HG02763 (cell line): ENCODE data around the gene PRKCA.

Experiments used
- ATAC-seq: cut with Tn5 transposase; IDR thresholded peaks from one replicate; pipeline ENCODE4 v1.9.1; 2021; ENCODE audit warnings: mild to moderate bottlenecking, moderate library complexity; ENCODE audit not compliant: unreplicated experiment

Gene PRKCA

DNA sequence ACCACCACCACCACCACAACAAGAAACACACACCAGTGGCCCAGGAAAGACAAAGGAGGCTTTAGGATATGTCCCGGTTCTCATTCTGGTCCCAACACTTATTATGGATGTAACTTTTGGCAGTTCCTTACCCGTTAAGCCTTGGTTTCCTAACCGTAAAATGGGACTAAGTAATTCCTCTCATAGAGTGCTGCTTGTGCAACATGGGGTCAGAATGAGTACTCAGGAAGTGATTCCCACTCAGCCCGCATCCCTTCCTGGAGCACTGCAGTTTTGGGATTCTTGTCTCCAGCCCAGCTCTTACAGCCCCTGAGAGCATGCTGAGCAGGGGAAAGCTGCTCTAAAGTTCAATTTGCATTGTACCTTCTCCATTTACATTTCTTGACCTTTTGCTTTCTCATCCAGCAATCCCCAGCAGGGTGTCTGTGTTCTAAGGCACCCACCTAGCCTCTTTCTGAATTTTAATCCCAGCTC is 262.6 kb downstream of the PRKCA start:
- no peak for ATAC-seq

GRCh38 chr17:66567234-66568170 is 265.1 kb downstream of the PRKCA start:
- peak; percentile 82 for ATAC-seq

- ATAC-seq, result no peak
These were observed 267.2 kb downstream of the PRKCA start for GRCh38 chr17:66569572-66569971.

- no peak for ATAC-seq
These were observed 268.2 kb downstream of the PRKCA start for GRCh38 chr17:66570447-66571195.

DNA sequence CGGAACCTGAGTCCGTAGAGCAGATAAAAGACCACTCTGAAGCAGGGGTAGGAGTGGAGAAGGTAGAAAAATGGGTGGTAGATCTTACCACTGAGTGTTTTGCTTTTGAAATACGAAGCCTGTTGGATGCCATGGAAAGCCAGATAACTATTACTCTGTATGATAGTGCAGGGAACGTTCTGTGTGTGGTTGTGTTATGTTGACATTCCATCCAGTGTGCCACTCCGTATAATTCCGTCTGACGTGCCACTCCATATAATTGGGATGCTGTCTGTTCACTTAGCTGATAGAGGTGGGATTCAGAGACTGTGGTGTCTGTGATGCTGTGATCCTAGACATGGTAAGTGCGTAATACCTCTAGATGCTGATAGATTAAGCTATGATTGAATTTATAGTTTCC is 269.3 kb downstream of the PRKCA start:
- ATAC-seq, result no peak

GRCh38 chr17:66573078-66573477 is 270.7 kb downstream of the PRKCA start:
- no peak for ATAC-seq

DNA sequence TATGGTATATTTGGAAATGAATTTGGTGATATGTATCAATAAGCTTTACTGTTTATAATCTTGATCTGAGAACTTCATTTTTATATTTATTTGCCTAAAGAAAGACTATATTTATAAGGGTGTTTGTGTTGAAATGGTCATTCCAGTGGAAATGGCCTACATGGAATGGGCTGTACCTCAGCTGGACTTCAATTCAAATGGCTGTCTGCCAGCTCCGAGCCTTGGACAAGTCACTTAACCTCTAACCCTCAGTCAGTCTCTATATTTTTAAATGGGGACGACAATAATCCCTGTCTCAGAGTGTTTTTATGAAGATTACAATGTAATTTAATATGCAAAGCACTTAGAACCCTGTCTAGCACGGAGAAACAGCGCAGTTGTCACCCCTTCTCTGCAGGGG is 271.7 kb downstream of the PRKCA start:
- no peak for ATAC-seq

- no peak for ATAC-seq
These were observed 274.1 kb downstream of the PRKCA start for GRCh38 chr17:66576473-66576872.

DNA sequence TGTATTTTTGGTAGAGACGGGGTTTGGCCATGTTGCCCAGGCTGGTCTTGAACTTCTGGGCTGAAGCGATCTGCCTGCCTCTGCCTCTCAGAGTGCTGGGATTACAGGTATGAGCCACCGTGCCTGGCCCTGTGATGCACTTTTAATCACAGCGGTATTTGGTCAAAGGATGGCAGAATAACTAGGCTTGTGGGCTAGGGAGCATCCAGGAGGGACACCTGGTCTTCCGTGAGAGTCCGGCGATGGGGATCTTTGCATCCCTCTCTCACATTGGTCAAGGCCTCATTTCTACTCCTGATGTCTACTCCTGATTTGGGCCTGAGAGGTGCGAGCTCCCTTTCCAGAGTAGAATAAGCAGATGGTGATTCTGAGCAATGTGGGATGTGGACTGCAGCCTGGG is 274.6 kb downstream of the PRKCA start:
- no peak for ATAC-seq

DNA sequence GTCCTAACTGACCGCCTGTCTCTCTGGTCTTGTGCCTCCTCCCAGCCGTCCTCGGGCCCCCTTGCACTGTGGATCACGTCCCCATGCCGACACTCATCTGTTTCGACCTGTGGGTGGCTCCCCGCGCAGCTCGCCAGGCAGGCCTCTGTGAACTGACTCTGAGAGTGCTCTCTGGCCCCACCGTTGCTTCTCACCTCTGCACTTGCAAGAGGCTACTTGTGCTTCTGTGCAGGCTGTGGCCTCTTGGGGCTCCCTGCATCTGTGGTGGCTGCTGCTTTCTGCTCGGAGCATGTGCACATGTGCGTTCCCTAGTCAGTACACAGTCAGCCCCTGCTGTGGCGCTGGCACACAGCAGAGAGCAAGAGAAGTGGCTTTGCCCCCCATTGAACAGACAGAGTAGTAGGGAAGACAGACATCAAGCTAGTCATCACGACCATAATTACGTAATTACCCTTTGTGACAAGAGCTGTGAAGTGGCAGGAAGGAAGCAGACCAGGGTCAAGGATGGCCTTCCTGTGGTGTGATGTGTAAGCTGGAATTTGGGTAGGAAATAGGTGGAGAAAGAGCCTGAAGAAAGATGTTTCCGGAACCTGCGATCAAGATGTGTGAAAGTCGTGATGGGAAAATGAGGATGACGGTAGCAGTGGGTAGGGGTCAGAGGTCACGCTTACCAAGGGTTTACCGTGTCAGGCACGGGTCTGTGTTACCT is 276.5 kb downstream of the PRKCA start:
- ATAC-seq, result no peak

DNA sequence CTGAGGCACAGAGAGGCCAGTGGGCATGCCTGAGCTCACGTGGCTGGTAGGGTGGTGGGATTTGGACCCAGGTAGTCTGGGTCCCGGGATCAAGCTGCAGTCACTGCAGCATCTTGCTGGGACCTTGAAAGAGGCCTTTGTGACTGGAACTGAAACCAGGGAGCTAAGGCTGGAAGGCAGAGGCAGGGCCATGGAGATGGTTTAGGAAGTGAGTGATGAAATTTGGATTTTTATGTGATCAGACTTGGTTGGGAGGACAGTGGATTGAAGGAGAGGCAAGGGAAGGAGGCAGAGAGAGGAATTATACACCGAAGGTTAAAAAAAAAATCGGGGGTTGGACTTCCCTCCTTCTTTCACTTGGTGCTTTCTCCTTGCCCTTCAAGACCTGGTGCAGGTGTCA is 277.1 kb downstream of the PRKCA start:
- no peak for ATAC-seq

GRCh38 chr17:66580184-66580955 is 278.0 kb downstream of the PRKCA start:
- ATAC-seq, result no peak

DNA sequence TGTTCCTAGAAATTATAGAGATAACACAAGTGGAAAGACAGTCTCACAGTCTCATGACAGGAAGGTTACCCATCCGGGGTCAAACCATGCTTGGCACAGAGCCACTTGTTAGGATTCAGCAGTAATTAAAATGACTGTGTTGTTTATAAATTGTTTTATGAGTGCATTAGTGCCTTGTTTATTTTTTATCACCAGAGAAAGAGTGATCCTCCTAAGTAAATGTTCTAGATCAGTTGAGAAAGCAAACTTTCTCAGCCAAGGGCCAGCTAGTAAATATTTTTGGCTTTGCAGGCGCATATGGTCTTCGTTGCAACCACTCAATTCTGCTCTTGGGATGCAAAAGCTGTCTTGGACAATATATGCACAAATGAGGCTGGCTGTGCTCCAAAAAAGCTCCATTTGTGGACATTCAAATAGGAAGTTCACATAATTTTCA is 278.6 kb downstream of the PRKCA start:
- no peak for ATAC-seq

DNA sequence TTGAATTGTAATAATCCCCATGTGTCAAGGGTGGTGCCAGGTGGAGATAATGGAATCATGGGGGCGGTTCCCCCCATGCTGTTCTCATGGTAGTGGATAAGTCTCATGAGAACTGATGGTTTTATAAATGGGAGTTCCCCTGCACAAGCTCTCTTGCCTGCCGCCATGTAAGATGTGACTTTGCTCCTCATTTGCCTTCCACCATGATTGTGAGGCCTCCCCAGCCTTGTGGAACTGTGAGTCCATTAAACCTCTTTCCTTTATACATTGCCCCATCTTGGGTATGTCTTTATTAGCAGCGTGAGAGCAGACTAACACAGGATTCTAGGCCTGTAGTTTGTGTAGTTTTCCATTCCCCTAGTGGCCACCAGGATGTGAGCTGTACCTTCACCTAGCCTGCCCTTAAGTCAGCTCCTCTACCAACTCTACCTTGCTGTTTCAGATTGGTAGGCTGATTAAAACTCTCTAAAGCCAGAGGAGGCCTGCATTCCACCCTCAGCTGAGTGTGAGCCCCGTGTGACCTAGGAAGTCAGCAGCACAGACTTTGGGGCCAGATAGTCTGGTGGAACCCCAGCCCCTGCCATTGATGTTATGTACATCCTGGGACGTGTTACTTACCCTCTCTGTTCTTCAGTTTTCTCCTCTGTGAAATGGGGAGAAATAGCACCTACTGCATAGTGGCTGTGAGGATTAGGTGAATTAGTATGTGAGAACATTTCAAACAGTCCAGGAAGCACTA is 280.1 kb downstream of the PRKCA start:
- ATAC-seq, result no peak

- ATAC-seq, result no peak
These were observed 280.8 kb downstream of the PRKCA start for GRCh38 chr17:66583112-66583748.

GRCh38 chr17:66584927-66585326 is 282.5 kb downstream of the PRKCA start:
- ATAC-seq, result no peak

- no peak for ATAC-seq
These were observed 283.1 kb downstream of the PRKCA start for GRCh38 chr17:66585472-66585871.

GRCh38 chr17:66589892-66590291 is 287.5 kb downstream of the PRKCA start:
- ATAC-seq, result no peak

DNA sequence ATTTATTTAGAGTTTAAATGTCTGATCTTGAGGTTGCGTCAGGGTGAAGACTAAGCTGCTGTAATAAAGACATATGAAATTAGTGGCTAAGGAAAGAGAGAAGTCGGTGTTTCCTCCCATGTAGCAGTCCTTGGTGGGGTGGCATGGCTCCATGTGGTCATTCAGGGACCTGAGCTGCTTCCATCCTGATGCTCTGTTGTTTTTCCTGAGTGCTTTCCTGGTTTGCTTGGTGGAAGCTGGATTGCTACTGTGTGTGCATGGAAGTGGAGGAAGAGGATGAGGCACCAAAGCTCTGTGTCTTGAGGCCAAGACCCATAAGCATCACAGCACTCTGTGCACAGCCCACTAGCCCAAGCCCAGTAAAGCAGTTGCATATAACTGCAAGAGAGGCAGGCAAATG is 290.7 kb downstream of the PRKCA start:
- no peak for ATAC-seq
